ENCODE results near the gene SLC25A24. TPM values are rescaled to one million over a fixed set of nuclear protein-coding genes. Genes with fewer than 3 reads are reported as not detected.
A peak's percentile ranks its signal among the peaks of the same experiment; 100 is the strongest.

Gene SLC25A24
- total and polyA plus RNA-seq, 4 donors, result 17.9 to 73.2 (median 38.2) TPM

GRCh38 chr1:108100148-108100547, 100.0 kb downstream of the SLC25A24 start:
- Histone ChIP-seq H3K27ac (ENCODE audit: low read depth in 1 of 2, low read length in 1 of 2) (no peak overlapping the region), H3K4me1 (ENCODE audit: control insufficient read depth in 5 of 5, insufficient read depth in 5 of 5, low read length in 5 of 5) (no peaks in the 10 kb centered on the region), H3K36me3 (ENCODE audit: control insufficient read depth in 4 of 4, insufficient read depth in 4 of 4, low read length in 4 of 4) (no peaks in the 10 kb centered on the region), H3K9ac (ENCODE audit: insufficient read depth in 1 of 2, low read length in 2 of 2) (no peak overlapping the region), H3K9me3 (ENCODE audit: control insufficient read depth in 4 of 4, insufficient read depth in 3 of 4, low read length in 3 of 4) (no peaks in the 10 kb centered on the region), H3K4me3 (no peak overlapping the region), H3K27me3 (ENCODE audit: control insufficient read depth in 3 of 3, insufficient read depth in 3 of 3, low read length in 2 of 3) (no peaks in the 10 kb centered on the region)
- no peak for ATAC-seq (ENCODE audit: insufficient read depth, low FRiP score)
- 94 to 98% methylated on average over 1 of the region's 1 CpG for WGBS, 2 donors
- TF ChIP-seq CTCF (IDR thresholded peaks at IDR 0.05; ENCODE audit: control extremely low read depth, extremely low read depth), result no peak
- no peak for DNase-seq

- no peak overlapping the region for H3K4me3 ChIP-seq
- H3K4me1 ChIP-seq (ENCODE audit: control insufficient read depth in 5 of 5, insufficient read depth in 5 of 5, low read length in 5 of 5), result no peaks in the 10 kb centered on the region
- H3K9me3 ChIP-seq (ENCODE audit: control insufficient read depth in 4 of 4, insufficient read depth in 3 of 4, low read length in 3 of 4), result no peaks in the 10 kb centered on the region
- H3K9ac ChIP-seq (ENCODE audit: insufficient read depth in 1 of 2, low read length in 2 of 2), result no peak overlapping the region
- ATAC-seq (ENCODE audit: insufficient read depth, low FRiP score) (no peak), DNase-seq (no peak)
- TF ChIP-seq CTCF (IDR thresholded peaks at IDR 0.05; ENCODE audit: control extremely low read depth, extremely low read depth), result no peak
- H3K27ac ChIP-seq (ENCODE audit: low read depth in 1 of 2, low read length in 1 of 2), result no peak overlapping the region
- H3K36me3 ChIP-seq (ENCODE audit: control insufficient read depth in 4 of 4, insufficient read depth in 4 of 4, low read length in 4 of 4), result no peaks in the 10 kb centered on the region
- no peaks in the 10 kb centered on the region for H3K27me3 ChIP-seq (ENCODE audit: control insufficient read depth in 3 of 3, insufficient read depth in 3 of 3, low read length in 2 of 3)
These were observed 103.1 kb downstream of the SLC25A24 start for GRCh38 chr1:108097018-108097417.

GRCh38 chr1:108096089-108096488, 104.1 kb downstream of the SLC25A24 start:
- no peak overlapping the region for H3K4me3 ChIP-seq
- no peak overlapping the region for H3K27ac ChIP-seq (ENCODE audit: low read depth in 1 of 2, low read length in 1 of 2)
- H3K27me3 ChIP-seq (ENCODE audit: control insufficient read depth in 3 of 3, insufficient read depth in 3 of 3, low read length in 2 of 3), result no peaks in the 10 kb centered on the region
- H3K36me3 ChIP-seq (ENCODE audit: control insufficient read depth in 4 of 4, insufficient read depth in 4 of 4, low read length in 4 of 4), result no peaks in the 10 kb centered on the region
- no peaks in the 10 kb centered on the region for H3K4me1 ChIP-seq (ENCODE audit: control insufficient read depth in 5 of 5, insufficient read depth in 5 of 5, low read length in 5 of 5)
- H3K9ac ChIP-seq (ENCODE audit: insufficient read depth in 1 of 2, low read length in 2 of 2), result no peak overlapping the region
- ATAC-seq (ENCODE audit: insufficient read depth, low FRiP score) (no peak), DNase-seq (no peak)
- H3K9me3 ChIP-seq (ENCODE audit: control insufficient read depth in 4 of 4, insufficient read depth in 3 of 4, low read length in 3 of 4), result no peaks in the 10 kb centered on the region
- TF ChIP-seq CTCF (IDR thresholded peaks at IDR 0.05; ENCODE audit: control extremely low read depth, extremely low read depth), result no peak
- 78 to 92% methylated on average over 4 of the region's 4 CpGs for WGBS, 2 donors

- Histone ChIP-seq H3K9me3 (ENCODE audit: control insufficient read depth in 4 of 4, insufficient read depth in 3 of 4, low read length in 3 of 4) (no peaks in the 10 kb centered on the region), H3K36me3 (ENCODE audit: control insufficient read depth in 4 of 4, insufficient read depth in 4 of 4, low read length in 4 of 4) (no peaks in the 10 kb centered on the region), H3K27ac (ENCODE audit: low read depth in 1 of 2, low read length in 1 of 2) (no peak overlapping the region), H3K27me3 (ENCODE audit: control insufficient read depth in 3 of 3, insufficient read depth in 3 of 3, low read length in 2 of 3) (no peaks in the 10 kb centered on the region), H3K4me1 (ENCODE audit: control insufficient read depth in 5 of 5, insufficient read depth in 5 of 5, low read length in 5 of 5) (peaks cover 0 to 6% (median 0%) of the 10 kb centered on the region in 5 donors), H3K9ac (ENCODE audit: insufficient read depth in 1 of 2, low read length in 2 of 2) (no peak overlapping the region), H3K4me3 (no peak overlapping the region)
- TF ChIP-seq CTCF (IDR thresholded peaks at IDR 0.05; ENCODE audit: control extremely low read depth, extremely low read depth), result no peak
- 74 to 92% methylated on average over 1 of the region's 1 CpG for WGBS, 2 donors
- DNase-seq, result peak in 2 of 3 donors; percentile 31 to 51
- no peak for ATAC-seq (ENCODE audit: insufficient read depth, low FRiP score)
These were observed 110.7 kb downstream of the SLC25A24 start for GRCh38 chr1:108089477-108089876.
